Thymus (tissue), 11 donors: ENCODE results near the gene KLHL21. TPM values are rescaled to one million over a fixed set of nuclear protein-coding genes. Genes with fewer than 3 reads are reported as not detected.
"Not testable (repeated sequence)": the region's sequence is repeated elsewhere in the genome, so short reads cannot be mapped to it uniquely, and the experiment has no call there.

Experiments
- DNase-seq, 9 donors: peaks; one replicate each; pipeline ENCODE4 v3.0.0-alpha.2; 2013; ENCODE audit warnings: low spot score in 9 of 9, low read depth in 6 of 9, missing footprints in 1 of 9
- H3K27ac ChIP-seq, 2 donors: one replicate each; pipeline ENCODE4 v1.5.1; 2013; ENCODE audit warnings: control low read depth in 1 of 2, low read depth in 1 of 2, low read length in 1 of 2, mild to moderate bottlenecking in 1 of 2, moderate library complexity in 1 of 2
- H3K27me3 ChIP-seq, 2 donors: one replicate each; pipeline ENCODE4 v1.5.1; 2013; ENCODE audit warnings: low read length in 1 of 2; ENCODE audit not compliant: control insufficient read depth in 2 of 2, insufficient read depth in 1 of 2
- H3K36me3 ChIP-seq, 2 donors: one replicate each; pipeline ENCODE4 v1.5.1; 2013; ENCODE audit warnings: low read length in 1 of 2, mild to moderate bottlenecking in 1 of 2, moderate library complexity in 1 of 2; ENCODE audit not compliant: control insufficient read depth in 2 of 2, insufficient read depth in 2 of 2
- H3K4me1 ChIP-seq, 2 donors: one replicate each; pipeline ENCODE4 v1.5.1; 2013; ENCODE audit warnings: low read length in 2 of 2; ENCODE audit not compliant: control insufficient read depth in 2 of 2, insufficient read depth in 2 of 2
- H3K4me3 ChIP-seq, 2 donors: one replicate each; pipeline ENCODE4 v1.5.1; 2013; ENCODE audit warnings: low read length in 2 of 2, control low read depth in 1 of 2, mild to moderate bottlenecking in 1 of 2
- H3K9me3 ChIP-seq, 2 donors: one replicate each; pipeline ENCODE4 v1.5.1; 2013; ENCODE audit warnings: low read length in 1 of 2, mild to moderate bottlenecking in 1 of 2; ENCODE audit not compliant: control insufficient read depth in 2 of 2, insufficient read depth in 1 of 2
- WGBS: extraction: QIAGEN DNeasy Blood & Tissue Kit; methylation state at CpG from one replicate; pipeline ENCODE4 v1.1.7; 2013; 5-methylcytosine and 5-hydroxymethylcytosine counted together
- polyA plus RNA-seq: library from polyadenylated mRNA; stranded (reverse); fragments of 200-250 nt; gene quantifications from one replicate; pipeline ENCODE4 v1.2.3, GENCODE V29; 2013
- total RNA-seq: library from RNA; stranded (reverse); fragments of 120-200 nt; gene quantifications from one replicate; pipeline ENCODE4 v1.2.4, GENCODE V29; 2013
- donor health status: healthy.

The KLHL21 gene
- total and polyA plus RNA-seq, 2 donors, result 8.0 to 13.6 TPM

GRCh38 chr1:6601923-6602668 lies 573 bp downstream of the KLHL21 start:
- WGBS, result under 1% methylated on average over 103 of the region's 103 CpGs
- DNase-seq, result peak in 2 of 9 donors; percentile 29 to 35
- Histone ChIP-seq H3K9me3 (no peaks in the 10 kb centered on the region), H3K36me3 (peaks cover 16 to 19% of the 10 kb centered on the region in 2 donors), H3K27ac (peak overlapping the region; percentile 8 to 91), H3K4me3 (peak overlapping the region; percentile 77 to 92), H3K27me3 (peaks cover 0 to 5% of the 10 kb centered on the region in 2 donors), H3K4me1 (peaks cover 17 to 43% of the 10 kb centered on the region in 2 donors)

DNA sequence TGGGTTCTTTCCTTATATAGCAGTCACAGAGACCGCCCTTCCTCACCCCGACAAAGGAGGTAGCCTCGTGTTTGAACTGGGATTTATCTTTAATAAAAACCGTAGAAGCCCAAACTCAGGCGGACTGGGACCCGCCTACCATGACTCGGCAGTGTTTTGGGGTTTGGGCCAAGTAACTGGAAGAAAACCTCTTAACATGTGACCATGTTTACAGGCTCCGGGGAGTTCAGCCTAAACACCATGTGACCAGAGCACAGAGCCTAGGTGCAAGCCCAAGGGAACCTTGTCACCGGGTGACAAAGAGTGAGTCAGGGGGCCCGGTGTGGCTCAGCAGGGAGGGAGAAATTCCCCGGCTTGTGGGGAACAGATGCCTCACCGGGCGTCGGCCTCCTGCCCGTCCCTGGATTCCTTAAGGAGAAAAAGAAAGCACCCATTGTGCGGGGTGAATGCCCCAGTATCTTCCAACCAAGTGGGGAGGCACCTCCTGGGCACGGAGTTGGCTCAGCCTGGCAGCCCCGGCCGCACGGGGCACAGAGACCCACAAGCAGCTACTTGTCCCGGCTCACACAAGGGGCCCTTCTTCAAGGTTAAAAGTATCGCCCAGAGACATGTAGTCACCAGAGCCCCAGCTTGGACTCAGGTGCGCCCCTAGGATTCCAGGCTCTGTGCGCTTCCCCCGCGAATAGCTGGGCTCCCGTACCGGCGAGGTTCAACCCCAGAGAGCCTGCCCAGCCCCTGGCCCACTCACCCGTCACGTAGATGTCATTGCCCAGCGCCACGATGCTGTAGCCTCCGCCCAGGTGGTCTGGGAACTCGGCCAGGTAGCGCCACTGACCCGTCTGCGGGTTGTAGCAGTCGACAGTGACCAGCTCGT lies 1.4 kb downstream of the KLHL21 start:
- under 1% methylated on average over 40 of the region's 40 CpGs for WGBS
- H3K27me3 ChIP-seq, result peaks cover 0 to 5% of the 10 kb centered on the region in 2 donors
- H3K4me1 ChIP-seq, result peaks cover 17 to 43% of the 10 kb centered on the region in 2 donors
- H3K9me3 ChIP-seq, result no peaks in the 10 kb centered on the region
- peak in 3 of 9 donors; percentile 48 to 76 (median 58) for DNase-seq
- peaks cover 23 to 25% of the 10 kb centered on the region in 2 donors for H3K36me3 ChIP-seq
- H3K4me3 ChIP-seq, result peak overlapping the region; percentile 77 to 92
- H3K27ac ChIP-seq, result peak overlapping the region; percentile 20 to 91

- H3K36me3 ChIP-seq, result peaks cover 28% of the 10 kb centered on the region in 2 donors
- H3K4me3 ChIP-seq, result peak overlapping the region; percentile 77 to 92
- DNase-seq, result no peak
- H3K9me3 ChIP-seq, result no peaks in the 10 kb centered on the region
- 21% methylated on average over 10 of the region's 10 CpGs for WGBS
- H3K27me3 ChIP-seq, result peaks cover 0 to 5% of the 10 kb centered on the region in 2 donors
- peaks cover 17 to 43% of the 10 kb centered on the region in 2 donors for H3K4me1 ChIP-seq
- peak overlapping the region; percentile 20 to 47 for H3K27ac ChIP-seq
Measured at GRCh38 chr1:6600410-6601048, 2.1 kb downstream of the KLHL21 start.

DNA sequence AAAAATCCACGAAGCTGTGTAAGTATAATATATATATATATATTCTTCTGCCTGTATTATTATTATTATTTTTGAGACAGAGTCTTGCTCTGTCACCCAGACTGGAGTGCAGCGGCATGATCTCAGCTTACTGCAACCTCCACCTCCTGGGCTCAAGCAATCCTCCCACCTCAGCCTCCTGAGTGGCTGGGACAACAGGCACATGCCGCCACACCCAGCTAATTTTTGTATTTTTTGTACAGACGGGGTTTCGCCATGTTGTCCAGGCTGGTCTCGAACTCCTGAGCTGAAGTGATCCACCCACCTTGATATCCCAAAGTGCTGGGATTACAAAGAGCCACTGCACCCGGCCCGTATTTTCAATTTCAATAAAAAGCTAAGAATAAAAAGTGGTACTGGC lies 2.7 kb downstream of the KLHL21 start:
- H3K4me1 ChIP-seq, result peaks cover 17 to 43% of the 10 kb centered on the region in 2 donors
- H3K9me3 ChIP-seq, H3K27me3 ChIP-seq, DNase-seq: not testable (repeated sequence)
- peaks cover 32 to 34% of the 10 kb centered on the region in 2 donors for H3K36me3 ChIP-seq
- 28% methylated on average over 8 of the region's 8 CpGs for whole genome bisulfite sequencing
- H3K4me3 ChIP-seq, result peak overlapping the region; percentile 77 to 92
- peak overlapping the region; percentile 3 to 47 for H3K27ac ChIP-seq

GRCh38 chr1:6599141-6599975 lies 3.3 kb downstream of the KLHL21 start:
- Histone ChIP-seq H3K9me3 (no peaks in the 10 kb centered on the region), H3K27me3 (peaks cover 0 to 5% of the 10 kb centered on the region in 2 donors), H3K36me3 (peaks cover 32 to 37% of the 10 kb centered on the region in 2 donors), H3K27ac (peak overlapping the region; percentile 47 to 78), H3K4me1 (peaks cover 17 to 42% of the 10 kb centered on the region in 2 donors), H3K4me3 (peak overlapping the region; percentile 77 to 92)
- peak in 3 of 9 donors; percentile 55 to 81 (median 65) for DNase-seq
- WGBS, result 68% methylated on average over 31 of the region's 31 CpGs

- no peaks in the 10 kb centered on the region for H3K9me3 ChIP-seq
- H3K4me3 ChIP-seq, result no peak overlapping the region
- no peak overlapping the region for H3K27ac ChIP-seq
- H3K27me3 ChIP-seq, result peaks cover 0 to 5% of the 10 kb centered on the region in 2 donors
- DNase-seq, result no peak
- 95% methylated on average over 6 of the region's 6 CpGs for WGBS
- H3K36me3 ChIP-seq, result peaks cover 46 to 53% of the 10 kb centered on the region in 2 donors
- peaks cover 15 to 29% of the 10 kb centered on the region in 2 donors for H3K4me1 ChIP-seq
Measured at GRCh38 chr1:6597777-6598131, 4.9 kb downstream of the KLHL21 start.

GRCh38 chr1:6596886-6597776 lies 5.5 kb downstream of the KLHL21 start:
- Histone ChIP-seq H3K36me3 (peaks cover 48 to 57% of the 10 kb centered on the region in 2 donors), H3K4me3 (no peak overlapping the region), H3K27me3 (peaks cover 0 to 5% of the 10 kb centered on the region in 2 donors), H3K9me3 (no peaks in the 10 kb centered on the region), H3K4me1 (peaks cover 15 to 29% of the 10 kb centered on the region in 2 donors), H3K27ac (no peak overlapping the region)
- 94% methylated on average over 15 of the region's 15 CpGs for WGBS
- no peak for DNase-seq
